T-helper 2 cell (primary cell): ENCODE results near the gene DCBLD2.
A peak's percentile ranks its signal among the peaks of the same experiment; 100 is the strongest.

Experiments
- DNase-seq, 5 experiments: peaks; one replicate each; pipeline versions ENCODE4 v3.0.0 to v3.0.0-alpha.2; 2012 to 2022
- total RNA-seq, 2 donors: gene quantifications; one replicate each; lab custom pipeline; 2026; lab: John Stamatoyannopoulos, UW

DCBLD2 gene
- 1.9 to 2.7 reads per million in 2 donors for total RNA-seq

- peak; percentile 67 to 99 (median 80) for DNase-seq
Observed at GRCh38 chr3:98901392-98902350, at the start of gene DCBLD2. Gene DCBLD2, minus strand, starts transcription at chr3:98901695. Its CDS starts 369 bp downstream, at chr3:98901326.

- no peak for DNase-seq
Observed at GRCh38 chr3:98945666-98946065, 44.2 kb upstream of the DCBLD2 start.

- DNase-seq: no peak
Observed at GRCh38 chr3:98945101-98945524, 43.6 kb upstream of the DCBLD2 start.

GRCh38 chr3:98930413-98930812, 28.9 kb upstream of the DCBLD2 start:
- no peak for DNase-seq

- no peak for DNase-seq
Observed at GRCh38 chr3:98921957-98922356, 20.5 kb upstream of the DCBLD2 start.

GRCh38 chr3:98920166-98920565, 18.7 kb upstream of the DCBLD2 start:
- DNase-seq: no peak

- no peak for DNase-seq
Observed at GRCh38 chr3:98918586-98918985, 17.1 kb upstream of the DCBLD2 start.

- DNase-seq: no peak
Observed at GRCh38 chr3:98917608-98918007, 16.1 kb upstream of the DCBLD2 start.

- no peak for DNase-seq
Observed at GRCh38 chr3:98914210-98915080, 12.9 kb upstream of the DCBLD2 start.

GRCh38 chr3:98912448-98912847, 11.0 kb upstream of the DCBLD2 start:
- no peak for DNase-seq

- no peak for DNase-seq
Observed at GRCh38 chr3:98906230-98906629, 4.7 kb upstream of the DCBLD2 start.

- DNase-seq: peak in 1 of 5 experiments; percentile 16
Observed at GRCh38 chr3:98903705-98904481, 2.4 kb upstream of the DCBLD2 start.

- DNase-seq: no peak
Observed at GRCh38 chr3:98903099-98903498, 1.6 kb upstream of the DCBLD2 start.

- no peak for DNase-seq
Observed at GRCh38 chr3:98902351-98902740, 851 bp upstream of the DCBLD2 start.

- DNase-seq: peak in 1 of 5 experiments; percentile 3
Observed at GRCh38 chr3:98901119-98901391, 440 bp downstream of the DCBLD2 start.

GRCh38 chr3:98900265-98901118, 1.0 kb downstream of the DCBLD2 start:
- peak in 1 of 5 experiments; percentile 13 for DNase-seq

- DNase-seq: no peak
Observed at GRCh38 chr3:98897701-98898100, 3.8 kb downstream of the DCBLD2 start.

- no peak for DNase-seq
Observed at GRCh38 chr3:98894791-98895576, 6.5 kb downstream of the DCBLD2 start.

- DNase-seq: no peak
Observed at GRCh38 chr3:98893740-98894139, 7.8 kb downstream of the DCBLD2 start.

- DNase-seq: no peak
Observed at GRCh38 chr3:98892263-98892662, 9.2 kb downstream of the DCBLD2 start.
